ENCODE measurements around the gene CAMK1D.

DNA sequence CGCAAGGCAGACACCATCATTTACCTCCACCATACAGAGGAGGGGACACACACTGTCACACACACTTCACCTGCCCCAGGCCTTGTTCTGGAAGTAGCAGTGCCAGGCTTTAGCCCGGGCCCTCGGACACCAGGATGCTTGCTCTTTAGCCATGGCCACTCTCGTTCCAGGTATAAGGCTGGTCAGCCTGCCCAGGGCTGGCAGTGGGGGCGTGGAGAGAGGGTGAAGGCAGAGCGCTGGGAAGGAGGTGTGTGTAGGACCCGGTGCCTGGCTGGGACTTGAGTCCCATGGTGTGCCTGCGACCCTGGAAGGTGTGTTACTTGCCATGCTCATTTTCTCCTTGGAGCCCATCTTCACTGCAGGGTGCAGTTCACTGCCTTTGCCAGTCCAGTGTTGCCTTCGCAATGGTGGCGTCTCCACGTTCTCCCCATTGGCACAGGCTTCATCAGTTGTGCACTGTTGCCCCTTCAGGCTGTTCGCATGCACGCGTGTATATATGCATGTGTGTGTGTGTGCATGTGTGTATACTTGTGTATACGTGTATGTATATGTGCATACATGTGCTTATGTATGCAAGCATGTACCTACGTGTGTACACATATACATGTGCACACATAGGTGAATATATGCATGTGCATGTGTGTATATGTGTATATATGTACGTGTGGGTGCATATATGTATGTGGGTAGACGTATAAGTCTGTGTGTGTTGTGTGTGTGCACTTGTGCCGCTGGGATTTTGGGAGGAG is 153.4 kb downstream of the CAMK1D start:
- TF ChIP-seq, protein P1, sequence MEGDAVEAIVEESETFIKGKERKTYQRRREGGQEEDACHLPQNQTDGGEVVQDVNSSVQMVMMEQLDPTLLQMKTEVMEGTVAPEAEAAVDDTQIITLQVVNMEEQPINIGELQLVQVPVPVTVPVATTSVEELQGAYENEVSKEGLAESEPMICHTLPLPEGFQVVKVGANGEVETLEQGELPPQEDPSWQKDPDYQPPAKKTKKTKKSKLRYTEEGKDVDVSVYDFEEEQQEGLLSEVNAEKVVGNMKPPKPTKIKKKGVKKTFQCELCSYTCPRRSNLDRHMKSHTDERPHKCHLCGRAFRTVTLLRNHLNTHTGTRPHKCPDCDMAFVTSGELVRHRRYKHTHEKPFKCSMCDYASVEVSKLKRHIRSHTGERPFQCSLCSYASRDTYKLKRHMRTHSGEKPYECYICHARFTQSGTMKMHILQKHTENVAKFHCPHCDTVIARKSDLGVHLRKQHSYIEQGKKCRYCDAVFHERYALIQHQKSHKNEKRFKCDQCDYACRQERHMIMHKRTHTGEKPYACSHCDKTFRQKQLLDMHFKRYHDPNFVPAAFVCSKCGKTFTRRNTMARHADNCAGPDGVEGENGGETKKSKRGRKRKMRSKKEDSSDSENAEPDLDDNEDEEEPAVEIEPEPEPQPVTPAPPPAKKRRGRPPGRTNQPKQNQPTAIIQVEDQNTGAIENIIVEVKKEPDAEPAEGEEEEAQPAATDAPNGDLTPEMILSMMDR (IDR thresholded peaks at IDR 0.05) = no peak
- TF ChIP-seq POLR2A (IDR thresholded peaks at IDR 0.05) = no peak
